NT2/D1 (cell line): Measurements from ENCODE around the gene FHAD1.

Experiments used
- YY1 ChIP-seq: IDR thresholded peaks from 2 replicates; pipeline ENCODE4 v1.6.1; 2011; ENCODE audit not compliant: insufficient read length, insufficient read depth
- ZNF274 ChIP-seq: IDR thresholded peaks from 2 replicates; pipeline ENCODE4 v1.6.1; 2011; ENCODE audit warnings: mild to moderate bottlenecking, low read depth, low read length

DNA sequence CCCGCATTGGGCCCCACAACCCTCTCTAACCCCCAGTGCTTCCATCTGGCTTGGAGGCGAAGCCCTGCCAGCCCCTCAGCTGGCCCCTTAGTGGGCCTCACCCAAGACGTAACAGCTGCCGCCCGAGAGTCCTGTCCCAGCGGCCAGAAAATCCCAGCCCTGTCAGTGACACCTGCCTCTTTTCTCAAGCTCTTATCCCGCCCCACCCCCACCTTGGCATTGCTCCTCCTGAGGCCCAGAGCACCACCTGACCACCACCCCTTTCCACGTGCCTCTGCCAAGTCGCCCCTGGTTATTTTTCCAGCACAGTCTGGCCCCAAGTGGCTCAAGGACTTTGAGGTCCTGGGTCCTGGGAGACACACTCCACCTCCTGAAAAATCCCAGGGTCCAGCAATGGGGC lies 185.3 kb downstream of the FHAD1 start:
- no peak for TF ChIP-seq YY1
- no peak for TF ChIP-seq ZNF274
